Uterus (tissue), 4 donors: ENCODE results near the gene AWAT1. TPM values are rescaled to one million over a fixed set of nuclear protein-coding genes. Genes with fewer than 3 reads are reported as not detected.

ENCODE experiments used
- DNase-seq, 2 donors: peaks; one replicate each; pipeline ENCODE4 v3.0.0-alpha.2; 2019 to 2020
- H3K27ac ChIP-seq, 2 donors: fragments of 200-600 bp; sonication (generic); 1 replicate in 1 of 2; 2 replicates in 1 of 2; pipeline ENCODE4 v1.5.1; 2016 to 2018
- H3K27me3 ChIP-seq, 2 donors: fragments of 200-600 bp; sonication (generic); one replicate each; pipeline ENCODE4 v1.5.1; 2018 to 2019; ENCODE audit warnings: control low read depth in 1 of 2
- H3K36me3 ChIP-seq, 2 donors: fragments of 200-600 bp; sonication (generic); one replicate each; pipeline ENCODE4 v1.5.1; 2019; ENCODE audit warnings: control low read depth in 1 of 2
- H3K4me1 ChIP-seq, 2 donors: fragments of 200-600 bp; sonication (generic); one replicate each; pipeline ENCODE4 v1.5.1; 2018 to 2019; ENCODE audit warnings: control low read depth in 1 of 2
- H3K4me3 ChIP-seq, 2 donors: fragments of 200-600 bp; sonication (generic); 1 replicate in 1 of 2; 2 replicates in 1 of 2; pipeline ENCODE4 v1.5.1; 2018 to 2019; ENCODE audit warnings: mild to moderate bottlenecking in 1 of 2
- H3K9me3 ChIP-seq, 2 donors: fragments of 200-600 bp; sonication (generic); one replicate each; pipeline ENCODE4 v1.5.1; 2019; ENCODE audit warnings: control low read depth in 1 of 2
- CTCF ChIP-seq, 4 experiments: fragments of 200-600 bp in 2 of 4; fragments of 450-650 bp in 2 of 4; sonication (generic) in 2 of 4; IDR thresholded peaks; one replicate each; pipeline ENCODE4 v1.5.1; 2016 to 2019; ENCODE audit warnings: antibody characterized with exemption in 4 of 4, mild to moderate bottlenecking in 2 of 4, moderate library complexity in 1 of 4
- POLR2A ChIP-seq, 2 donors: fragments of 450-650 bp; IDR thresholded peaks; one replicate each; pipeline ENCODE4 v1.6.1; 2016; ENCODE audit warnings: antibody characterized with exemption in 2 of 2, mild to moderate bottlenecking in 1 of 2, moderate library complexity in 1 of 2
- intact Hi-C: fragments of 100-400 bp; cut with DNase I; formaldehyde crosslinking; loops from one replicate; pipeline ENCODE4 v1.15.1; 2023; ENCODE audit warnings: low total_unique reads
- total RNA-seq, 4 donors: library from RNA; depleted of rRNA in 3 of 4; stranded (reverse); fragments of >200 nt in 3 of 4; gene quantifications; one replicate each; pipeline versions ENCODE4 v1.1.0 to v1.2.4, GENCODE V29; 2014 to 2023
- donor health status: DM: yes; HTN: yes; CAD: no.

Gene AWAT1
- total RNA-seq, 4 donors from 2014 or later, result not detected

GRCh38 chrX:70219938-70220764, 14.3 kb upstream of the AWAT1 start:
- no peak for DNase-seq
- H3K4me3 ChIP-seq, result no peak overlapping the region
- TF ChIP-seq POLR2A (IDR thresholded peaks at IDR 0.05), result no peak
- TF ChIP-seq CTCF (IDR thresholded peaks at IDR 0.05), result no peak
- no peak overlapping the region for H3K27ac ChIP-seq
- intact Hi-C loops, result no loop called here
- no peaks in the 10 kb centered on the region for H3K36me3 ChIP-seq
- H3K9me3 ChIP-seq, result no peaks in the 10 kb centered on the region
- no peaks in the 10 kb centered on the region for H3K4me1 ChIP-seq
- H3K27me3 ChIP-seq, result no peaks in the 10 kb centered on the region

- H3K27ac ChIP-seq, result no peak overlapping the region
- no peak for TF ChIP-seq POLR2A (IDR thresholded peaks at IDR 0.05)
- TF ChIP-seq CTCF (IDR thresholded peaks at IDR 0.05), result no peak
- H3K4me1 ChIP-seq, result no peaks in the 10 kb centered on the region
- no peak overlapping the region for H3K4me3 ChIP-seq
- H3K27me3 ChIP-seq, result no peaks in the 10 kb centered on the region
- DNase-seq, result no peak
- no peaks in the 10 kb centered on the region for H3K36me3 ChIP-seq
- no peaks in the 10 kb centered on the region for H3K9me3 ChIP-seq
- intact Hi-C loops, result no loop called here
Measured at GRCh38 chrX:70226048-70226447, 8.4 kb upstream of the AWAT1 start.

GRCh38 chrX:70226687-70227086, 7.8 kb upstream of the AWAT1 start:
- H3K4me3 ChIP-seq, result no peak overlapping the region

GRCh38 chrX:70231666-70232065, 2.8 kb upstream of the AWAT1 start:
- Histone ChIP-seq H3K27ac (no peak overlapping the region), H3K27me3 (no peaks in the 10 kb centered on the region), H3K4me3 (no peak overlapping the region), H3K9me3 (no peaks in the 10 kb centered on the region), H3K36me3 (no peaks in the 10 kb centered on the region), H3K4me1 (no peaks in the 10 kb centered on the region)
- no peak for TF ChIP-seq CTCF (IDR thresholded peaks at IDR 0.05)
- TF ChIP-seq POLR2A (IDR thresholded peaks at IDR 0.05), result no peak
- DNase-seq, result no peak
- intact Hi-C loops, result no loop called here

More at GRCh38 chrX:70226687-70227086, 7.8 kb upstream of the AWAT1 start:
- DNase-seq, result no peak
- no peak for TF ChIP-seq CTCF (IDR thresholded peaks at IDR 0.05)
- TF ChIP-seq POLR2A (IDR thresholded peaks at IDR 0.05), result no peak
- no peaks in the 10 kb centered on the region for H3K27me3 ChIP-seq
- H3K36me3 ChIP-seq, result no peaks in the 10 kb centered on the region
- H3K9me3 ChIP-seq, result no peaks in the 10 kb centered on the region
- H3K27ac ChIP-seq, result no peak overlapping the region
- intact Hi-C loops, result no loop called here
- H3K4me1 ChIP-seq, result no peaks in the 10 kb centered on the region

- H3K4me3 ChIP-seq, result no peak overlapping the region
- no peaks in the 10 kb centered on the region for H3K4me1 ChIP-seq
- no peak for TF ChIP-seq CTCF (IDR thresholded peaks at IDR 0.05)
- H3K36me3 ChIP-seq, result no peaks in the 10 kb centered on the region
- no peak overlapping the region for H3K27ac ChIP-seq
- no peak for DNase-seq
- H3K9me3 ChIP-seq, result no peaks in the 10 kb centered on the region
- H3K27me3 ChIP-seq, result no peaks in the 10 kb centered on the region
- intact Hi-C loops, result no loop called here
Measured at GRCh38 chrX:70240751-70241150, 6.3 kb downstream of the AWAT1 start.
